GM12875 (cell line): ENCODE data around the gene METTL16.

Experiments used
- H3K4me3 ChIP-seq: one replicate; pipeline ENCODE4 v1.5.1; 2011; ENCODE audit warnings: low read depth, low read length, control low read depth
- CTCF ChIP-seq: IDR thresholded peaks from 2 replicates; pipeline ENCODE4 v1.5.1; 2011; ENCODE audit warnings: low read depth, mild to moderate bottlenecking, control low read depth, inconsistent platforms, low read length, moderate library complexity, borderline replicate concordance; ENCODE audit not compliant: insufficient read depth

METTL16 gene

GRCh38 chr17:2371183-2372130 lies 140.2 kb downstream of the METTL16 start:
- TF ChIP-seq CTCF, result no peak
- no peak overlapping the region for H3K4me3 ChIP-seq

GRCh38 chr17:2370211-2370589 lies 141.5 kb downstream of the METTL16 start:
- TF ChIP-seq CTCF, result no peak
- H3K4me3 ChIP-seq, result no peak overlapping the region

GRCh38 chr17:2369551-2370210 lies 142.0 kb downstream of the METTL16 start:
- no peak for TF ChIP-seq CTCF
- H3K4me3 ChIP-seq, result no peak overlapping the region

- TF ChIP-seq CTCF, result no peak
- no peak overlapping the region for H3K4me3 ChIP-seq
Measured at GRCh38 chr17:2369039-2369438, 142.6 kb downstream of the METTL16 start.

- no peak for TF ChIP-seq CTCF
- H3K4me3 ChIP-seq, result no peak overlapping the region
Measured at GRCh38 chr17:2368359-2368758, 143.3 kb downstream of the METTL16 start.

GRCh38 chr17:2366747-2367494 lies 144.8 kb downstream of the METTL16 start:
- H3K4me3 ChIP-seq, result no peak overlapping the region
- no peak for TF ChIP-seq CTCF
